BLaER1 (cell line): ENCODE measurements around the gene EID2B.
A peak's percentile ranks its signal among the peaks of the same experiment; 100 is the strongest.

Experiments
- H3K27ac ChIP-seq: shearing (Covaris generic); formaldehyde crosslinking; 2 replicates; pipeline ENCODE4 v1.8.1; 2022
- H3K27me3 ChIP-seq: shearing (Covaris generic); formaldehyde crosslinking; 2 replicates; pipeline ENCODE4 v1.8.1; 2022
- H3K36me3 ChIP-seq: shearing (Covaris generic); formaldehyde crosslinking; 2 replicates; pipeline ENCODE4 v1.8.1; 2022
- H3K4me1 ChIP-seq: shearing (Covaris generic); formaldehyde crosslinking; 2 replicates; pipeline ENCODE4 v1.8.1; 2022
- H3K4me2 ChIP-seq: shearing (Covaris generic); formaldehyde crosslinking; 2 replicates; pipeline ENCODE4 v1.8.1; 2022
- H3K4me3 ChIP-seq: shearing (Covaris generic); formaldehyde crosslinking; 2 replicates; pipeline ENCODE4 v1.8.1; 2022
- H3K9ac ChIP-seq: shearing (Covaris generic); formaldehyde crosslinking; 2 replicates; pipeline ENCODE4 v1.8.1; 2022
- H3K9me3 ChIP-seq: shearing (Covaris generic); formaldehyde crosslinking; 2 replicates; pipeline ENCODE4 v1.8.1; 2022
- H4K20me1 ChIP-seq: shearing (Covaris generic); formaldehyde crosslinking; 2 replicates; pipeline ENCODE4 v1.8.1; 2022
- Cebpa-rat ChIP-seq: shearing (Covaris generic); IDR thresholded peaks from 2 replicates; pipeline ENCODE4 v1.8.1; 2022

The EID2B gene

DNA sequence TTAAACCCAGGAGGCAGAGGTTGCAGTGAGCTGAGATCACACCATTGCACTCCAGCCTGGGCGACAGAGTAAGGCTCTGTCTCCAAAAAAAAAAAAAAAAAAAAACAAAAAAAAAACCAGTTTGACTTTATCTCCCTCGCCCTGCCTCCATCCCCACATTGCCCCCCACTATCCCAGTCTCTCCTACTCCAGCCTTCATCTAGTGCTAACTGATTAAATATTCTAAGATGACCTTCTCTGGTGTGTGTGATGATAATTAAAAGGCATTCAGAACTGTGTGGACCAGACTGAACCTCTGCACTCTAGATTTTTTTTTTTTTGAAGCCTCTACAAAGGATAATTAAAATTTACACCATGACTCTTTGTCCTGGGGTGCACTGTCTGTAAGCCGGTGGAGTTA is 39.9 kb downstream of the EID2B start:
- H3K9ac ChIP-seq = no peak overlapping the region
- no peaks in the 10 kb centered on the region for H3K27me3 ChIP-seq
- H3K4me3 ChIP-seq = no peak overlapping the region

DNA sequence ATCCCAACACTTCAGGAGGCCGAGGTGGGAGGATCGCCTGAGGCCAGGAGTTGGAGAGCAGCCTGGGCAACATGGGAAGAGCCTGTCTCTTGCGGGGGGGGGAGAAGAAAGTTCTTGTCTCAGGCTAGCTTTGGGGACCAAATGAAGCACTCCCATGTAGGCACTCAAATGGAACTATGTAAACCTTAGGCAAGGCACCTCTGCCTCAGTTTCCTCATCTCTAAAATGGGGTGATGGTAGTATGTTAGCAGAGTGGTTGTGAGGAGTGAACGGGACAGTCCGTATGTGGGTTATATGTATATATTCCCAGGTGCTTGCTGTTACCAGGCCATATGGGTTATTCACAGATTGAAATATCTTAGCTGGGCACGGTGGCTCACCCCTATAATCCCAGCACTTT is 40.4 kb downstream of the EID2B start:
- Histone ChIP-seq H3K9ac (no peak overlapping the region), H3K27ac (no peak overlapping the region), H3K27me3 (no peaks in the 10 kb centered on the region), H3K4me2 (no peak overlapping the region), H4K20me1 (no peaks in the 10 kb centered on the region), H3K9me3 (no peaks in the 10 kb centered on the region), H3K4me3 (no peak overlapping the region), H3K4me1 (peaks cover 15% of the 10 kb centered on the region), H3K36me3 (peaks cover 53% of the 10 kb centered on the region)
- TF ChIP-seq Cebpa-rat = no peak

More for the DNA sequence above, 39.9 kb downstream of the EID2B start:
- Histone ChIP-seq H3K4me1 (peaks cover 21% of the 10 kb centered on the region), H4K20me1 (no peaks in the 10 kb centered on the region), H3K9me3 (no peaks in the 10 kb centered on the region), H3K27ac (no peak overlapping the region), H3K36me3 (peaks cover 47% of the 10 kb centered on the region), H3K4me2 (no peak overlapping the region)
- TF ChIP-seq Cebpa-rat = no peak

GRCh38 chr19:39489756-39490155 is 42.9 kb downstream of the EID2B start:
- no peak overlapping the region for H3K27ac ChIP-seq
- peaks cover 6% of the 10 kb centered on the region for H3K4me1 ChIP-seq
- peaks cover 78% of the 10 kb centered on the region for H3K36me3 ChIP-seq
- no peaks in the 10 kb centered on the region for H3K9me3 ChIP-seq
- H3K4me3 ChIP-seq = no peak overlapping the region
- no peaks in the 10 kb centered on the region for H4K20me1 ChIP-seq
- H3K9ac ChIP-seq = no peak overlapping the region
- H3K4me2 ChIP-seq = no peak overlapping the region
- TF ChIP-seq Cebpa-rat = no peak
- H3K27me3 ChIP-seq = no peaks in the 10 kb centered on the region

DNA sequence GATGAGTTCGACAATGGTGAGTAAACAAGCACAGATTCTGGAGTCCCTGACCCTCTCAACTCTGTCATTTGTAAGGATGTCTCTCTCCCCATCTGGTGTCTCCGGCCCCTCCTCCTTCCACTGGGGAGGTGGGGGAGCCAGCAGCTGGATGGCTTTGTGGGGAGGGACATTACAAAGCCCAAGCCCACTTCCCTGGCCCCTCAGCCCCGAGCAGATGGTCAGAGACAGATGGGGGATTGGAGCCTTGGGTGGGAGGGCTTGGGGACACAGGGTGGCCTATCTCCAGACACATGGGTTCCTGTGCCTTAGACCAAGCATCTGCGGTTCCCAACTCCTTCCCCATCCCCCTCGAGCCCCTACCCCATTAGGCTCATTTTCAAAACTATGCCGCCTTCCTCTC is 49.5 kb downstream of the EID2B start:
- peaks cover 19% of the 10 kb centered on the region for H4K20me1 ChIP-seq
- no peak overlapping the region for H3K9ac ChIP-seq
- H3K36me3 ChIP-seq = peaks cover 55% of the 10 kb centered on the region

GRCh38 chr19:39481676-39482075 is 51.0 kb downstream of the EID2B start:
- H3K27ac ChIP-seq = peak overlapping the region; percentile 91
- TF ChIP-seq Cebpa-rat = no peak
- peak overlapping the region; percentile 95 for H3K4me2 ChIP-seq
- H3K27me3 ChIP-seq = no peaks in the 10 kb centered on the region
- H3K4me3 ChIP-seq = peak overlapping the region; percentile 91
- peaks cover 54% of the 10 kb centered on the region for H3K36me3 ChIP-seq
- no peaks in the 10 kb centered on the region for H3K9me3 ChIP-seq
- peak overlapping the region; percentile 93 for H3K9ac ChIP-seq
- peaks cover 19% of the 10 kb centered on the region for H4K20me1 ChIP-seq
- peaks cover 21% of the 10 kb centered on the region for H3K4me1 ChIP-seq

More for the DNA sequence above, 49.5 kb downstream of the EID2B start:
- Histone ChIP-seq H3K27ac (no peak overlapping the region), H3K27me3 (no peaks in the 10 kb centered on the region), H3K4me1 (peaks cover 21% of the 10 kb centered on the region), H3K4me3 (no peak overlapping the region), H3K4me2 (no peak overlapping the region), H3K9me3 (no peaks in the 10 kb centered on the region)
- no peak for TF ChIP-seq Cebpa-rat

DNA sequence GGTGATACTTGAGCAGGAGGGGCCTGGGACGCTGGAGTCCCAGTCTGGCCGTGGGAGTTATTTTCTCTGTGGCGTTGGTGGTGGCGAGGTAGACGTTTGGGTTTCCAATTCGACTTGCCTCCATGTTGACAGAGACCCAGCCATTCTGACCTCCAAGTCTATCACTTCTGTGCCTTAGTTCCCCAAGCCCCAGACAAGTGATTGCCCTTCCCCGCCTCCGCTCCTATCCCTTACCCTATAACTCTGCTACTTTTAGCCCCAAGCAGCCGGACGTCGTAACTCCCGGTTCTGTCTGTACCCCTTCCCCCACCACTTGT is 51.5 kb downstream of the EID2B start:
- peak overlapping the region; percentile 91 for H3K27ac ChIP-seq
- peak overlapping the region; percentile 93 for H3K9ac ChIP-seq
- TF ChIP-seq Cebpa-rat = no peak
- peaks cover 54% of the 10 kb centered on the region for H3K36me3 ChIP-seq
- H3K4me2 ChIP-seq = peak overlapping the region; percentile 95
- peak overlapping the region; percentile 91 for H3K4me3 ChIP-seq
- H4K20me1 ChIP-seq = peaks cover 19% of the 10 kb centered on the region
- H3K4me1 ChIP-seq = peaks cover 21% of the 10 kb centered on the region
- H3K9me3 ChIP-seq = no peaks in the 10 kb centered on the region
- H3K27me3 ChIP-seq = no peaks in the 10 kb centered on the region
